ENCODE data around the gene SLAMF1.
"Not testable (repeated sequence)": the region's sequence is repeated elsewhere in the genome, so short reads cannot be mapped to it uniquely, and the experiment has no call there.

SLAMF1 gene

DNA sequence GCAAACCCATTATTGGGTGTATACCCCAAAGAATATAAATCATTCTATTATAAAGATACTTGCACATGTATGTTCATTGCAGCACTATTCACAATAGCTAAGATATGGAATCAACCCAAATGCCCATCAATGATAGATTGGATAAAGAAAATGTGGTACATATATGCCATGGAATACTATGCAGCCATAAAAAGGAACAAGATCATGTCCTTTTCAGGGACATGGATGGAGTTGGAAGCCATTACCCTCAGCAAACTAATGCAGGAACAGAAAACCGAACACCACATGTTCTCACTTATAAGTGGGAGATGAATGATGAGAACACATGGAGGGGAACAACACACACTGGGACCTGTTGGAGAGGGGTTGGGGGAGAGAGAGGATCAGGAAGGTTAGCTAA is 83.6 kb downstream of the SLAMF1 start:
- DNase-seq (ENCODE audit: low read depth in 2 of 2) = not testable (repeated sequence)

- DNase-seq (ENCODE audit: low read depth in 2 of 2) = not testable (repeated sequence)
These were observed 84.1 kb downstream of the SLAMF1 start for GRCh38 chr1:160562745-160563144.

DNA sequence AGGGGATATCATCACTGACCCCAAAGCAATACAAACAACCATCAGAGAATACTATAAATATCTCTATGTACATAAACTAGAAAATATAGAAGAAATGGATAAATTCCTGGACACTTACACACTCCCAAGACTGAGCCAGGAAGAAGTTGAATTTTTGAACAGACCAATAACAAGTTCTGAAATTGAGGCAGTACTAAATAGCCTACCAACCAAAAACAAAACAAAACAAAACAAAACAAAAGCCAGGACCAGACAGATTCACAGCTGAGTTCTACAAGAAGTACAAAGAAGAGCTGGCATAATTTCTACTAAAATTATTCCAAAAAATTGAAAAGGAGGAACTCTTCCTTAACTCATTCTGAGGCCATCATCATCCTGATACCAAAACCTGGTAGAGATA is 86.0 kb downstream of the SLAMF1 start:
- DNase-seq (ENCODE audit: low read depth in 2 of 2) = no peak

DNA sequence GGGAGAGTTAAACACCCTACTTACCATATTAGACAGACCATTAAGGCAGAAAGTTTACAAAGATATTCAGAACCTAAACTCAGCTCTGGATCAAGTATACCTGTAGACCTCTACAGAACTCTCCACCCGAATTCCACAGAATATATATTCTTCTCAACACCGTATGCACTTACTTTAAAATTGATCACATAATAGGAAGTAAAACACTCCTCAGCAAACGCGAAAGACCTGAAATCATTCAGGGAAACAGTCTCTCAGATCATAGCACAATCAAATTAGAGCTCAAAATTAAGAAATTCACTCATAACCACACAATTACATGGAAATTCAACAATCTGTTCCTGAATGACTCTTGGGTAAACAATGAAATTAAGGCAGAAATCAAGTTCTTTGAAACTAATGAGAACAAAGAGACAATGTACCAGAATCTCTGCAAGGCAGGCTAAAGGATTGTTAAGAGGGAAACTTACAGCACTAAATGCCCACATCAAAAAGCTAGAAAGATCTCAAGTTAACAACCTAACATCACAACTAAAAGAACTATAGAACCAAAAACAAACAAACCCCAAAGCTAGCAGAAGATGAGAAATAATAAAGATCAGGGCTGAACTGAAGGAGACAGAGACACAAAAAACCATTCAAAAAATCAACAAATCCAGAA is 86.7 kb downstream of the SLAMF1 start:
- no peak for DNase-seq (ENCODE audit: low read depth in 2 of 2)

DNA sequence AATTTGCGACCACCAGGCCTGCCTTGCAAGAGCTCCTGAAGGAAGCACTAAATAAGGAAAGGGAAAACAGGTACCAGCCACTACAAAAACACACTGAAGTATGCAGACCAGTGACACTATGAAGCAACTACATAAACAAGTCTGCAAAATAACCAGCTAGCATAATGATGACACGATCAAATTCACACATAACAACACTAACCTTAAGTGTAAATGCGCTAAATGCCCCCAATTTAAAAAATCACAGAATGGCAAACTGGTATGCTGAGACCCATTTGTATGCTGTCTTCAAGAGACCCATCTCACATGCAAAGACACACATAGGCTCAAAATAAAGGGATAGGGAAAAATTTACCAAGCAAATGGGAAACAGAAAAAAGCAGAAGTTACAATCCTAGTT is 87.4 kb downstream of the SLAMF1 start:
- not testable (repeated sequence) for DNase-seq (ENCODE audit: low read depth in 2 of 2)

GRCh38 chr1:160558660-160559380 is 88.0 kb downstream of the SLAMF1 start:
- DNase-seq (ENCODE audit: low read depth in 2 of 2) = no peak
